B cell (primary cell): ENCODE measurements around the gene DNAJB5. TPM values are rescaled to one million over a fixed set of nuclear protein-coding genes. Genes with fewer than 3 reads are reported as not detected.

Source experiments
- ATAC-seq: fragments of 200-7000 bp; cut with Tn5 transposase; one replicate; pipeline ENCODE4 v1.10.0; 2021; ENCODE audit warnings: low read depth, mild to moderate bottlenecking, moderate number of reproducible peaks, moderate library complexity
- CTCF ChIA-PET: fragments of 350-600 bp; sonication (Branson Sonifier 250); formaldehyde crosslinking; loops from one replicate; lab custom pipeline; 2021; ENCODE audit warnings: antibody characterized with exemption, inconsistent platforms; lab: Charles Lee
- POLR2A ChIA-PET: fragments of 350-600 bp; sonication (Branson Sonifier 250); formaldehyde crosslinking; loops from one replicate; lab custom pipeline; 2021; ENCODE audit warnings: antibody characterized with exemption; lab: Charles Lee
- DNase-seq: peaks from one replicate; pipeline ENCODE4 v3.0.0; 2013
- H2AFZ ChIP-seq: 2 replicates; pipeline ENCODE4 v1.6.1; 2012; ENCODE audit warnings: mild to moderate bottlenecking, low read depth, low read length; ENCODE audit not compliant: insufficient read depth, poor library complexity, severe bottlenecking
- H3K27ac ChIP-seq, 2 donors: 1 replicate in 1 of 2; 2 replicates in 1 of 2; pipeline ENCODE4 v1.5.1; 2012 to 2013; ENCODE audit warnings: low read length in 2 of 2, mild to moderate bottlenecking in 2 of 2, moderate library complexity in 1 of 2
- H3K27me3 ChIP-seq, 4 experiments: fragments of 200-600 bp in 1 of 4; sonication (generic) in 1 of 4; replicated peaks in 1 of 4; 1 replicate in 2 of 4; 2 replicates in 2 of 4; pipeline versions ENCODE4 v1.6.1 to v1.7.0; 2013 to 2016; ENCODE audit warnings: low read length in 3 of 4, mild to moderate bottlenecking in 2 of 4, mixed read lengths in 1 of 4, moderate library complexity in 1 of 4; ENCODE audit not compliant: insufficient read depth in 4 of 4, control insufficient read depth in 3 of 4; ENCODE audit errors: control extremely low read depth in 1 of 4
- H3K36me3 ChIP-seq, 2 experiments: replicated peaks in 1 of 2; 1 replicate in 1 of 2; 2 replicates in 1 of 2; pipeline versions ENCODE4 v1.6.1 to v1.7.1; 2013; ENCODE audit warnings: low read length in 1 of 2; ENCODE audit not compliant: insufficient read depth in 2 of 2, control insufficient read depth in 1 of 2; ENCODE audit errors: control extremely low read depth in 1 of 2, extremely low read depth in 1 of 2
- H3K4me1 ChIP-seq, 2 donors: fragments of 200-600 bp in 1 of 2; sonication (generic) in 1 of 2; 1 replicate in 1 of 2; 2 replicates in 1 of 2; pipeline versions ENCODE4 v1.5.1 to v1.6.1; 2013 to 2017; ENCODE audit warnings: low read length in 2 of 2; ENCODE audit not compliant: control insufficient read depth in 2 of 2, insufficient read depth in 2 of 2
- H3K4me2 ChIP-seq: replicated peaks from 2 replicates; pipeline ENCODE3; 2012; ENCODE audit warnings: mild to moderate bottlenecking, low read depth, low read length; ENCODE audit not compliant: poor library complexity, severe bottlenecking
- H3K4me3 ChIP-seq, 5 experiments: fragments of 200-600 bp in 1 of 5; sonication (generic) in 1 of 5; 1 replicate in 3 of 5; 2 replicates in 2 of 5; pipeline versions ENCODE4 v1.5.1 to v1.7.0; 2011 to 2016; ENCODE audit warnings: low read length in 4 of 5, mild to moderate bottlenecking in 4 of 5, low read depth in 2 of 5, control low read depth in 1 of 5, moderate library complexity in 1 of 5; ENCODE audit not compliant: insufficient read depth in 1 of 5; ENCODE audit errors: control extremely low read depth in 1 of 5, extremely low read depth in 1 of 5
- H3K79me2 ChIP-seq: fragments of 200-600 bp; sonication (generic); one replicate; pipeline ENCODE4 v1.6.0; 2016; ENCODE audit warnings: low read length; ENCODE audit not compliant: control insufficient read depth, insufficient read depth
- H3K9ac ChIP-seq: fragments of 200-600 bp; sonication (generic); 2 replicates; pipeline ENCODE4 v1.6.1; 2017; ENCODE audit warnings: mild to moderate bottlenecking, low read length, moderate library complexity
- H3K9me3 ChIP-seq, 3 donors: one replicate each; pipeline versions ENCODE4 v1.6.1 to v1.7.1; 2013; ENCODE audit warnings: low read length in 2 of 3; ENCODE audit not compliant: control insufficient read depth in 2 of 3, insufficient read depth in 1 of 3; ENCODE audit errors: control extremely low read depth in 1 of 3
- H4K20me1 ChIP-seq: 2 replicates; pipeline ENCODE4 v1.6.0; 2012; ENCODE audit warnings: mild to moderate bottlenecking, low read length; ENCODE audit not compliant: insufficient read depth, control insufficient read depth, poor library complexity, severe bottlenecking
- H3K27ac Mint-ChIP-seq: one replicate; pipeline ENCODE4 v1.8.0; 2021; ENCODE audit warnings: mixed read lengths
- H3K27me3 Mint-ChIP-seq: one replicate; pipeline ENCODE4 v1.8.0; 2021; ENCODE audit warnings: mixed read lengths
- H3K4me1 Mint-ChIP-seq: one replicate; pipeline ENCODE4 v1.8.0; 2021; ENCODE audit warnings: mixed read lengths
- H3K4me3 Mint-ChIP-seq: one replicate; pipeline ENCODE4 v1.8.0; 2021; ENCODE audit warnings: mixed read lengths
- H3K9me3 Mint-ChIP-seq: one replicate; pipeline ENCODE4 v1.8.0; 2022; ENCODE audit warnings: mixed read lengths; ENCODE audit not compliant: insufficient read depth
- CTCF ChIP-seq: fragments of 200-600 bp; IDR thresholded peaks from one replicate; pipeline ENCODE4 v1.8.0; 2022; ENCODE audit warnings: antibody characterized with exemption, mild to moderate bottlenecking
- EZH2 ChIP-seq: IDR thresholded peaks from 2 replicates; pipeline ENCODE4 v1.6.1; 2012; ENCODE audit warnings: borderline replicate concordance, low read depth, mild to moderate bottlenecking, moderate library complexity, low read length; ENCODE audit not compliant: insufficient read depth, poor library complexity, severe bottlenecking
- WGBS: methylation state at CpG from one replicate; pipeline ENCODE4 v1.1.5; 2013; ENCODE audit warnings: missing lambda C conversion rate; ENCODE audit not compliant: insufficient coverage; 5-methylcytosine and 5-hydroxymethylcytosine counted together
- intact Hi-C: fragments of 100-400 bp; cut with micrococcal nuclease; formaldehyde crosslinking; loops from one replicate; pipeline ENCODE4 v1.10.0; 2022
- polyA plus RNA-seq: library from polyadenylated mRNA; depleted of rRNA; stranded (reverse); fragments of >200 nt; gene quantifications from 2 replicates; pipeline ENCODE4 v1.2.3, GENCODE V29; 2012
- total RNA-seq, 2 donors: library from RNA; stranded (reverse); fragments of 120-200 nt in 1 of 2; gene quantifications; 1 replicate in 1 of 2; 2 replicates in 1 of 2; pipeline versions ENCODE4 v1.2.3 to v1.2.4, GENCODE V29; 2013 to 2022

Gene DNAJB5
- total and polyA plus RNA-seq, 2 donors (not counting 1 experiment from before 2014, with no cell fraction given), result 0.94 to 2.4 TPM

DNA sequence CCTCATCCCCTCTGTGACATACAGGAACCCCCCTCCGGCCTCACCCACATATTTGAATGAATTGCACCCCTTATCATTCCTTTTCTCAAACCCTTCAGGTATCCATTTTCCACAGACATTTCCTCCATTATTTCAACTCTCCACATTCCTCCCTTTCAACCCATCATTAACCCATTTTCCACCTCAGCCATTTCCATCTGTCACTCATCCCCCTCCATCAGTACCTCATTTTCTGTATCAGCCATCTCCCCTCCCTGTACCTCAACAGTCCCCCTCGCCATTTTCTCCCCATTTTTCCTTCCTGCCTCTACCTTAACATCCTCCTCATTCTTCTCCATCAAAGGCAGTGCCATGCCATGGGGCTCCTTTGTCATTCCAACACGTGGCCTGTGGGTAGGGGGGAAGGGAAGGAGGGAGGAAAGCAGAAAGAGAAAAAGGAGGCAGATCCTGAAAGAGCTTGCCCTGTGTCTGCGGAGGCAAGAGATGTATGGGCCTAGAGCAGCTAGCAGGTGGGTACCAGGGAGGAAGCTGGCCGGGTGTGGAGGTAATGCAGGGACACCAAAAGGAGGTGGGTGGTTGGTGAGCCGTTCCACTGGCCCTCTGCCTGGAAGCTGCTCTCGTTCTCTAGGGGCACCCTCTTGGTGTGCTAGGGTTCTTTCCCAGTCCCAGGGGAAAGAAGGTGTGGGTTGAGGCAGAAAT lies 1.5 kb downstream of the DNAJB5 start:
- ChIA-PET CTCF (interaction anchor here (1.5 to 1.6 kb wide), 2 partner anchors 60 to 92 kb away, joined by 5 to 6 read pairs; no protein-coding TSS in a partner anchor), POLR2A (no interaction called here)
- Histone ChIP-seq H3K9ac (no peak overlapping the region), H3K27ac (no peak overlapping the region), H3K4me1 (peaks cover 30 to 37% of the 10 kb centered on the region in 2 donors), H3K79me2 (no peaks in the 10 kb centered on the region), H3K9me3 (no peaks in the 10 kb centered on the region), H2AFZ (no peak overlapping the region), H3K4me3 (no peak overlapping the region), H4K20me1 (no peaks in the 10 kb centered on the region), H3K27me3 (no peaks in the 10 kb centered on the region), H3K4me2 (peak overlapping the region; percentile 99), H3K36me3 (no peaks in the 10 kb centered on the region)
- no peak for TF ChIP-seq CTCF
- TF ChIP-seq EZH2, result no peak
- H3K4me3 Mint-ChIP-seq, result peak overlapping the region; percentile 90
- intact Hi-C loops, result no loop called here
- WGBS, result 82% methylated on average over 5 of the region's 7 CpGs
- peak; percentile 31 for DNase-seq
- H3K27me3 Mint-ChIP-seq, result no peaks in the 10 kb centered on the region
- H3K9me3 Mint-ChIP-seq, result no peaks in the 10 kb centered on the region
- no peak for ATAC-seq
- no peak overlapping the region for H3K27ac Mint-ChIP-seq
- peaks cover 32% of the 10 kb centered on the region for H3K4me1 Mint-ChIP-seq

- Histone ChIP-seq H3K4me1 (peaks cover 22 to 30% of the 10 kb centered on the region in 2 donors), H3K9ac (no peak overlapping the region), H3K79me2 (no peaks in the 10 kb centered on the region), H3K27me3 (no peaks in the 10 kb centered on the region), H3K27ac (no peak overlapping the region), H2AFZ (no peak overlapping the region), H3K4me2 (no peak overlapping the region), H3K36me3 (no peaks in the 10 kb centered on the region), H4K20me1 (no peaks in the 10 kb centered on the region), H3K4me3 (no peak overlapping the region), H3K9me3 (no peaks in the 10 kb centered on the region)
- H3K27ac Mint-ChIP-seq, result no peak overlapping the region
- ChIA-PET POLR2A (no interaction called here), CTCF (interaction anchor here (1.5 to 1.6 kb wide), 2 partner anchors 59 to 92 kb away, joined by 5 to 6 read pairs; no protein-coding TSS in a partner anchor)
- no peaks in the 10 kb centered on the region for H3K27me3 Mint-ChIP-seq
- DNase-seq, result peak; percentile 35
- peaks cover 25% of the 10 kb centered on the region for H3K4me1 Mint-ChIP-seq
- intact Hi-C loops, result no loop called here
- 74% methylated on average over 5 of the region's 15 CpGs for WGBS
- no peak for ATAC-seq
- H3K4me3 Mint-ChIP-seq, result peak overlapping the region; percentile 10
- no peaks in the 10 kb centered on the region for H3K9me3 Mint-ChIP-seq
- TF ChIP-seq CTCF (no peak), EZH2 (no peak)
Observed at GRCh38 chr9:34991607-34992375, 2.2 kb downstream of the DNAJB5 start.
